Ammon's horn (tissue), 1 donor: ENCODE data around the gene FAM117B.
"Not testable (repeated sequence)": the region's sequence is repeated elsewhere in the genome, so short reads cannot be mapped to it uniquely, and the experiment has no call there.

Source experiments
- DNase-seq: peaks from one replicate; pipeline ENCODE4 v3.0.0-alpha.2; 2016; ENCODE audit warnings: low spot score

Gene FAM117B

GRCh38 chr2:202703091-202703490, 68.3 kb downstream of the FAM117B start:
- DNase-seq: no peak

GRCh38 chr2:202704248-202704647, 69.5 kb downstream of the FAM117B start:
- no peak for DNase-seq

GRCh38 chr2:202705446-202706020, 70.8 kb downstream of the FAM117B start:
- no peak for DNase-seq

GRCh38 chr2:202714971-202715935, 80.5 kb downstream of the FAM117B start:
- DNase-seq: not testable (repeated sequence)

- DNase-seq: no peak
Observed at GRCh38 chr2:202716114-202716718, 81.4 kb downstream of the FAM117B start.

- no peak for DNase-seq
Observed at GRCh38 chr2:202716953-202717597, 82.3 kb downstream of the FAM117B start.

GRCh38 chr2:202717598-202718310, 83.0 kb downstream of the FAM117B start:
- no peak for DNase-seq

- DNase-seq: no peak
Observed at GRCh38 chr2:202718614-202719013, 83.8 kb downstream of the FAM117B start.

GRCh38 chr2:202720226-202720625, 85.5 kb downstream of the FAM117B start:
- DNase-seq: no peak

GRCh38 chr2:202721621-202722020, 86.9 kb downstream of the FAM117B start:
- DNase-seq: no peak

GRCh38 chr2:202723746-202724145, 89.0 kb downstream of the FAM117B start:
- no peak for DNase-seq

GRCh38 chr2:202726070-202726469, 91.3 kb downstream of the FAM117B start:
- DNase-seq: peak; percentile 5

- no peak for DNase-seq
Observed at GRCh38 chr2:202736826-202737225, 102.1 kb downstream of the FAM117B start.

- DNase-seq: no peak
Observed at GRCh38 chr2:202743613-202744012, 108.8 kb downstream of the FAM117B start.

- no peak for DNase-seq
Observed at GRCh38 chr2:202749477-202749876, 114.7 kb downstream of the FAM117B start.

- DNase-seq: no peak
Observed at GRCh38 chr2:202750763-202751427, 116.1 kb downstream of the FAM117B start.

GRCh38 chr2:202752071-202752470, 117.3 kb downstream of the FAM117B start:
- DNase-seq: no peak

- DNase-seq: no peak
Observed at GRCh38 chr2:202754936-202755335, 120.2 kb downstream of the FAM117B start.

GRCh38 chr2:202756598-202756997, 121.8 kb downstream of the FAM117B start:
- no peak for DNase-seq

GRCh38 chr2:202757339-202757738, 122.6 kb downstream of the FAM117B start:
- no peak for DNase-seq

- DNase-seq: no peak
Observed at GRCh38 chr2:202758128-202758527, 123.4 kb downstream of the FAM117B start.
